GM19240 (cell line): ENCODE data around the gene DEPDC7.
"Not testable (repeated sequence)": the region's sequence is repeated elsewhere in the genome, so short reads cannot be mapped to it uniquely, and the experiment has no call there.

ENCODE experiments used
- DNase-seq: peaks from one replicate; pipeline ENCODE4 v3.0.0; 2011; ENCODE audit warnings: low spot score; ENCODE audit not compliant: insufficient read length

The DEPDC7 gene

DNA sequence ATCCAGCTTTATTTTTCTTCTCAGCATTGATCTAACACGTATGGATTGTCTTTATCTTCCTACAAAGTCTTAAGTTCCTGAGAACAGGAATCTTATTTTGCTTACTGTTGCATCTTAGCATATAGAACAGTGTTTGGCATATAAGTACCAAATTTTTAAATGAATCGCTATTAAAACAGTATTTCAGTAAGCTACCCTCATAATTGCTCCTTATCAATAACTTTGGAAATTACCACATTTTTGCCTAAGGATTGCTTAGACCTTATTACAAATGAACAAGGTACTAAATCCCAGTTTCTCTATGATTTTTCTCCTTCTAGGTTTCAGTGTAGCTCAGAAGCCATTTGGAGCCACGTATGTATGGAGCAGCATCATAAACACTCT, 9.7 kb downstream of the DEPDC7 start:
- no peak for DNase-seq

- DNase-seq, result no peak
Measured at GRCh38 chr11:33027233-33027632, 11.6 kb downstream of the DEPDC7 start.

- DNase-seq, result no peak
Measured at GRCh38 chr11:33027846-33028536, 12.3 kb downstream of the DEPDC7 start.

DNA sequence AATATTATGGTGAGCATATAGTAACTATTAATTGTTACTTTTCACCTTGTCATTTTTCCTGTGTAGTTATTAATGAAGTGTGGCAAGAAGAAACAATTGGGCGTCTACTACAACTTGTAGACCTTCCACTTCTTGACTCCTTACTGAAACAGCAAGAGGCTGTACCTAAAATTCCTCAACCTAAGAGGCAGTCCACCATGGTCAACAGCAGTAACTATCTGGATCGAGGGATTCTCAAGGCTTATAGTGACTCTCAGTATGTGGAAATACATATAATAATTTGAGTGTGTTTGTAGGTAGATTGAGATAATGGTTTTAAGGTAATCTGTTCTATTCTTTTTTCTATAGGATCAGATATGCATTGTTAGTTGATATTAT, 12.8 kb downstream of the DEPDC7 start:
- DNase-seq, result no peak

- DNase-seq, result not testable (repeated sequence)
Measured at GRCh38 chr11:33029218-33029617, 13.5 kb downstream of the DEPDC7 start.

- DNase-seq, result no peak
Measured at GRCh38 chr11:33033493-33033892, 17.8 kb downstream of the DEPDC7 start.

DNA sequence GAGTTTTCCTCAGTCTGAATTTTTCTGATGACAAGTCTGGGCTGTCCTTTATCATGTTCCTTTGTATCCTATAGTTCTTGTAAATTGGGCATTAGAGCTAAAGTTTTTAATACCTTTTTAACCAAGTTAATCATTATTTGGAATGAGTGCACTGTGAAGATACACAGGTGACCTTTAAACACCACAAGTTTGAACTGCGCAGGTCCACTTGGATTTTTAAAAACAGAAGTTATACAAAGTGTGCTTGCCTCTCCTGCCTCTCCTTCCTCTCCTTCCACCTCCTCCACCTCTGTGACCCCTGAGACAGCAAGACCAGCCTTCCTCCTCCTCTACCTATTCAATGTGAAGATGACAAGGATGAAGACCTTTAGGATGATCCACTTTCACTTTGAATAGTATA, 19.3 kb downstream of the DEPDC7 start:
- DNase-seq, result no peak

DNA sequence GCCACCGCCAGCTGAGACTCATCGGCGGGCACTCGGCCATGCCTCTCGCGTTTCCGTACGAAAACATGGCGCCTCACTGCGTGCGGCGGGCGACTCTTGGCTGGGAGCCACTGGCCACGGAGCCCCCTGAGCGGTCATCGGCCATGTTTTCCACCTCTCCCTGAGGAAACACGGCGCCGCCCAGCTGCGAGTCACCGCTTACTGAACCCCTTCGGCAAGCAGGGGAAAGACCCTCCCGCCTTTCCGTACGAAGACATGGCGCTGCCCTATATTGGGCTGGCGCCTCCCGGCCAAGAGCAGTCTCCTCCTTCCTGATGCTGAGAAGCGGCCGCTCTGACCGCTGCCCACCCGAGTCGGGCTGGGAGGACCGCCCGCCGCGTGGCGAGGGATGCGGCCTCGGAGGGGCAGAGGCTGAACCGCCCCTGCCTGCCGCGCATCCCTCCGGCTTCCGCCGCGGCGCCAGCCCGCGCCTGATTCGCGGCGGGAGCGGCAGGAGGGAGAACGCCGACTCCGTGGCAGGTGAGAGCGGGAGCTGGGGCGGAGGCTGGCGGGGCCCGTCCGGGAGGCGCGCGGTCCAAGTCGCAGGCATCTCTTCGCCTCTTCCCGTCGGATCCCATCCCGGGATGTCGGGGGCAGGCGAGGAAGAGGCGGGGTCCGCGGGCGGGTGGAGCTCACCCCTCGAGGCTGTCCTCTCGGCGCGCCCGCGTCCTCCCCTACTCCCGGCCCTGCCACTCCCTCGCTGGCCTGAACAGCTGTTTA, 23.8 kb downstream of the DEPDC7 start, which contains the start of gene TCP11L1:
Gene TCP11L1 (plus strand): TSS at position 299 of the 759 bp plus-strand sequence. CDS start 4,202 bp downstream, outside the sequence.
- DNase-seq, result peak; percentile 67

DNA sequence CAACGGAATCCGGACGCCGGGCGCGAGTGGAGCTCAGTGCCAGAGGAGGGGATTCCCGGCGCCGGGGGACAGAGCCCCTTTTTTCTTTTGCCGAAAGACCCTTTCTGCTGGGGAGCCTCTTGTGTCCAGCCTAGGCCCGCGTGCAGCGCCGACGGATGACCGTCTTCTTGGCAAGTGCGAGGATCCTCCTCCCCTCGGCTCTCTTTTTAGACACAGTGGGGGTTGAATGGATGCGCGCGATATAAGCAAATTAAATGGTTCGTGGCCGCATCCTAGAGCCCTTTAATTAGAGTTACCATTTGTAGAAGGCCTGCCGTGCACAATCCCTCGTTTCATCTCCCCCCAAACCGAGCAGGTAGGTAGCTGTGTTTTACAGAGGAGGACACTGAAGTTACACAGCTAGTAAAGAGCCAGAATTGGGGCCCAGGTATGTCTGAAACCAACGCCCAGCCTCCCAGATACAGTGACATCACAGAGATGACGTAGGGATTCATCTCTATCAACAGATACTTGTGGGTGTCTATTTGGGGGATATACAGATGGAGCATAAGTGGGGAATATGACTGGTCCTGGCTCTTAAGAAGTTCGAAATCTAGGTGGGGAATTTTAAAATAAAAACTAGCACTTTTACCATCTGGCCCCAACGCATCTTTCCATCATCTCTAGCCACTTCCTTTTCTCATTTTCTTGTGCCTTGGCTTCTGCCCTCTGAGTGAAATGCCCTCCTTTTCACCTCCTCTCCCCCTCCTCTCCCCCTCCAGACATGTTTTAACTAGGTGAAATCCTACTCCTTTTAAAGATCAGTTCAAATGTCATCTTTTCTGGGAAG, 24.6 kb downstream of the DEPDC7 start:
- no peak for DNase-seq

- no peak for DNase-seq
Measured at GRCh38 chr11:33040862-33041453, 25.3 kb downstream of the DEPDC7 start.

DNA sequence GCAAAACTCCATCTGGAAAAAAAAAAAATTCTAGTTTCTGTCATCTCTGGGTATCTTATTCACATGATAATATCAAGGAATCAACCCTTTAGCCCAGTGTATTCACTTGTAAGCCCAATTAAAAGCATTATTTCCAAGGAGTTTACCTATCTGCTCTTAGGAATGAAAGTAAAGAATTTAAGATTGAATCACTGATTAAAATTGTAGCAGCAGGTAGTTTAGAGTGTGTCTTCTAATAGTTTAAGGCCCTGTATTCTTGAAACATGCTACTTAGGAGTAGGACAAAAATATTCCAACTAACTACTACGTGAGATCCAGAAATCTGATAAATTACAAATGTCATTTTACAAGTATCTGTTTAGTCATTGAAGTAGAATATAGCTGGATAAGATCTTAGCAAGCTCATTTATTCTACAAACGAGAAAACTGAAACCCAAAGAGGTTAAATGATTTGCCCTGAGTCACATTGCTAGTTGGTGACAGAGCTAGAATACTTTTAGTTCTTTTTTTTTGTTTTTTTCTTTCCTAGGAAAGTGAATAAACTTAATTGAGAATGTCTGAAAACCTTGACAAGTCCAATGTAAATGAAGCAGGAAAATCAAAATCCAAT, 27.6 kb downstream of the DEPDC7 start:
- no peak for DNase-seq

DNA sequence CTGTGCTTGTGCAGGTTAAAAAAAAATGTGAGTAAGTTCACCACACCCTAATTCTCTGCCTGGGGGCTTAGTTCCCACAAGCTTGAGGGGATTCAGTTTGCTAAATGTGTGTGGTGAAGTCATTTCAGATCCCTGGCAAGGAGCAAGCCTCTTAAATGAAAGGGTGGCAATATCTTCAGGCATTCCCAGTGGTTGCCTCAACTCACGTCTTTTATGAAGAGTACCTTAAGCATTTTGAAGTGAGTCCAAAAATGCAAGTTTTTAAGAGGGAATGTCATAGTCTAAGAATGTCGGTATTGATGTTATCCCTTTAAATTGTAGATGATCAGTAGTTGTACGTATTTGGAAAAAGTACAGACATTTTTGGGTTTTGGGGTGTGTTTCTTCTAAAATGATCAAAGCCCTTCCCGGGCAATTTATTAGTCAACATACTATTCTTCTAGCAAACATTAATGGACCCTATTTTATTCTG, 28.6 kb downstream of the DEPDC7 start:
- DNase-seq, result no peak

- no peak for DNase-seq
Measured at GRCh38 chr11:33045551-33046255, 30.0 kb downstream of the DEPDC7 start.

- DNase-seq, result not testable (repeated sequence)
Measured at GRCh38 chr11:33048701-33049100, 33.0 kb downstream of the DEPDC7 start.

DNA sequence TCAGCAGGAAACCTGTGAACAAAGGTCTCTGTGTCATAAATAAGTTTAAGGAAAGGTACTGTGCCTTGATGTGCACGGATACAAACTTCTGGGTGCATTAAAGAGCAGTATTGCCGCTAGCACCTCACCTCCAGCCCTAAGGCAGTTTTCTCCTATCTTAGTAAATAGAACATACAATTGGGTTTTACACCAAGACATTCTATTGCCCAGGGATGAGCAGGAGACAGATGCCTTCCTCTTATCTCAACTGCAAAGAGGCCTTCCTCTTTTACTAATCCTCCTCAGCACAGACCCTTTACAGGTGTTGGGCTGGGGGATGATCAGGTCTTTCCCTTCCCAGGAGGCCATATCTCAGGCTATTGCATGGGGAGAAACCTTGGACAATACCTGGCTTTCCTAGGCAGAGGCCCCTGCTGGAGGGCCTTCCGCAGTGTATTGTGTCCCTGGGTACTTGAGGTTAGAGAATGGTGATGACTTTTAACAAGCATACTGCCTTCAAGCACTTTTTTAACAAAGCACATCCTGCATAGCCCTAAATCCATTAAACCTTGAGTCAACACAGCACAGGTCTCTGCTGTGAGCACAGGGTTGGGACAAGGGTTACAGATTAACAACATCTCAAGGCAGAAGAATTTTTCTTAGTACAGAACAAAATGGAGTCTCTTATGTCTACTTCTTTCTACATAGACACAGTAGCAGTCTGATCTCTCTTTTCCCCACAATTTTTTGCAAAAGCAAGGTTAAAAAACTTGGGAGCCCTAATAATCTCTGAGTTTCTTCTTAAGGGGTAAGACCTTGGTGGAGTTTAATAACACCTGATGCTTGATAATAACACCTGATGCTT, 34.1 kb downstream of the DEPDC7 start:
- not testable (repeated sequence) for DNase-seq

DNA sequence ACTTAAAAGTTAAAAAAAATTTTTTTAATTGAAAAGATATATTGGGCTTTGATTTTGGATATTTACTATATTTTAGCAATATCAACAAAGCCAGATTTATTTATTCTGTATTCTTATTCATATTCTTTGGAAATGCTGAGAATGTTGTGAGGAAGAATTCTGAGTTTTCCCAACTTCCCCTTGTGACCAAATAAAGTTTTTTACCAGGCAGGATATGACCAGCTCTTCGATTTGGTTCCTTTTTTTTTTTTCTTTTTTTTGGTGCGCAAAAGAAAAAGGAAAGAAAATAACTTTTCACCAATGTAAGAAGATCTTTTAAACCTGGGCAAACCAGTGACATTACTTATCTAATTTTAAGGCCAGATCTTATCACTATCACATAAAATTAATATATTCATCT, 36.6 kb downstream of the DEPDC7 start:
- no peak for DNase-seq

DNA sequence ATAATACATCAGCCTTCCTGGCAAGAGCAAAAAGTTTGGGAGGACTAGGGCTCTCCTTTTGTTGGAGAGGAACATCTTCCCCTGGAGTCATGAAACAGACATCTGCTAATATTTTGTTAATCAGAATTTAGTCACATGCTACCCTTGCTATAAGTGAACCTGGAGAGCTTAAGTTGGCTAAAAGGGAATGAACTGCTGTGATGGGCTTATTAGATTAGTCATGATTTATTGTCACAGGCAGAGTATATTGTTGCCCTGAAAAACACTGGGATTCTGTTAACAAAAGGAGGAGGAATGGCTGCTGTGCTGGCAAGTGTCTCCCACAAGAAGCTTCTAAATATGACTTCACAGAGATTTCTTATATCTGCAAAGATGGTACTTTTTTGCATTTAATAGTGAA, 39.7 kb downstream of the DEPDC7 start:
- DNase-seq, result no peak

- no peak for DNase-seq
Measured at GRCh38 chr11:33057284-33057683, 41.6 kb downstream of the DEPDC7 start.

GRCh38 chr11:33059331-33060007, 43.8 kb downstream of the DEPDC7 start:
- no peak for DNase-seq
